NT2/D1 (cell line): ENCODE results near the gene INSYN2A.

Experiments
- SUZ12 ChIP-seq: IDR thresholded peaks from 2 replicates; pipeline ENCODE4 v1.6.1; 2011; ENCODE audit not compliant: insufficient read length, insufficient read depth; ENCODE audit errors: extremely low read depth
- YY1 ChIP-seq: IDR thresholded peaks from 2 replicates; pipeline ENCODE4 v1.6.1; 2011; ENCODE audit not compliant: insufficient read length, insufficient read depth
- ZNF274 ChIP-seq: IDR thresholded peaks from 2 replicates; pipeline ENCODE4 v1.6.1; 2011; ENCODE audit warnings: mild to moderate bottlenecking, low read depth, low read length

- no peak for TF ChIP-seq ZNF274
- TF ChIP-seq SUZ12 = no peak
- no peak for TF ChIP-seq YY1
Observed at GRCh38 chr10:127194599-127194998, 1.8 kb downstream of the INSYN2A start.
